ENCODE data around the gene CNR1.
"Not testable (repeated sequence)": the region's sequence is repeated elsewhere in the genome, so short reads cannot be mapped to it uniquely, and the experiment has no call there.

CNR1 gene

DNA sequence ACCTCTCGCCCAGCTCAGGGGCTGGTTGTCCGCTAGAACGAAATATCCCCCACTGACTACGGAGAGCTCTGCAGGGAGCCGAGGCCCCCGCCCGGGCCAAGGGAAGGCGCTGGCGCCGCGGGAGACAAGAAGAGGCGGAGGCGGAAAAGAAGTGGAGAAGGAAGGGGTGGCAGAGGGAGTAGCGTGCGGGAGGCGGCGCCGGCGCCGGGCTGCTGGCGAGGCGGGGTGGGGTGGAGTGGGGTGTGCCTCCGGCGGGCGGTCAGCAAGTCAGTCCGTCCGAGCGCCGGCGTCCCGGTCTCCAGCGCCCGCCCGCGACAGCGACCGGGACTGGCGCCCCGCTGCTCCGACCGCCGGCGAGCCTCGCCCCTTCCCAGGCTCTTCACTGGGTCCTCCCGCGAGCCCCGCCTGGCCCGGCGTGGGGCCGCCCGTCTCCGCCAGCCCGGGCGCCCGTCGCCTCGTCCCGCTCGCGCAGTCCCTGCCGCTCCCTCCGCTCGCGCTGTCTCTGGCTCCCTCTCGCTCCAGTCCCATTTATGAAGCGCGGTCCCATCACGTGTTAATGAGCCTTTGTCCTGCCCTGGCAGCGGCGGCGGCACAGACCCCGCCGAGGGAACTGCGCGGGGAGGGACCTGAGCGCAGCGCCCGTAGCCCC is at the start of gene CNR1:
TSS of gene CNR1 (minus strand) at position 504 of the 649 bp plus-strand sequence. CDS start 21,073 bp downstream, outside the sequence.
- H3K27ac ChIP-seq = no peak within 1 kb of the TSS
- peak; percentile 29 for TF ChIP-seq CTCF (conservative IDR thresholded peaks at IDR 0.05)

GRCh38 chr6:88211446-88211845 is 45.3 kb upstream of the CNR1 start:
- TF ChIP-seq CTCF (conservative IDR thresholded peaks at IDR 0.05) = no peak
- no peak overlapping the region for H3K27ac ChIP-seq

GRCh38 chr6:88209301-88209700 is 43.2 kb upstream of the CNR1 start:
- TF ChIP-seq CTCF (conservative IDR thresholded peaks at IDR 0.05) = no peak
- H3K27ac ChIP-seq = no peak overlapping the region

DNA sequence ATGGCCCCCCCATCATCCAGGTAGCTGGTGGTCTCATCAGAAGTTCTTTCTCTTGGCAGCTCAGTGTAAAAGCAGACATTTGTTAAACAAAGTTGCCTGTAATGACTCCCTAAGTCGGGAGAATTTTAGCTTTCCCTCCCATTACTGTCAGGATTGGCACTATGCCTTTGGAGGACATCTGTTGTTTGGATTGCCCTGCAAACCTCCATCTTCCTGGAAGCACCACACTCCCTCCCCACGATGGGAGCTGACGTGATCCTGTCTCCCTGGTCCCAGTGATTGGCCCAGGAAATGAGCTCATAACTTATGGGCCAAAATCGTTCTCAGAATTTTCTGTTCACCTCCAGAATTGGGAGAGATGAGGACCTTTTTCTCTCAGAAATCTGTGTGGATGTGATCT is 42.6 kb upstream of the CNR1 start:
- no peak overlapping the region for H3K27ac ChIP-seq
- no peak for TF ChIP-seq CTCF (conservative IDR thresholded peaks at IDR 0.05)

GRCh38 chr6:88201734-88202133 is 35.6 kb upstream of the CNR1 start:
- H3K27ac ChIP-seq = not testable (repeated sequence)

GRCh38 chr6:88184921-88185320 is 18.8 kb upstream of the CNR1 start:
- no peak overlapping the region for H3K27ac ChIP-seq
- no peak for TF ChIP-seq CTCF (conservative IDR thresholded peaks at IDR 0.05)

GRCh38 chr6:88183471-88183870 is 17.3 kb upstream of the CNR1 start:
- H3K27ac ChIP-seq = no peak overlapping the region
- no peak for TF ChIP-seq CTCF (conservative IDR thresholded peaks at IDR 0.05)

GRCh38 chr6:88179692-88180091 is 13.5 kb upstream of the CNR1 start:
- no peak for TF ChIP-seq CTCF (conservative IDR thresholded peaks at IDR 0.05)
- no peak overlapping the region for H3K27ac ChIP-seq
